Fibroblast of lung (primary cell): Measurements from ENCODE around the gene CD248. TPM values are rescaled to one million over a fixed set of nuclear protein-coding genes. Genes with fewer than 3 reads are reported as not detected.
A peak's percentile ranks its signal among the peaks of the same experiment; 100 is the strongest.

Experiments
- DNase-seq, 2 donors: peaks; one replicate each; pipeline versions ENCODE4 v3.0.0 to v3.0.0-alpha.2; 2010; ENCODE audit warnings: low read depth in 2 of 2
- H2AFZ ChIP-seq: 2 replicates; pipeline ENCODE4 v1.5.1; 2012; ENCODE audit warnings: low read length, control low read depth, inconsistent platforms
- H3K27ac ChIP-seq: 2 replicates; pipeline ENCODE4 v1.5.1; 2011; ENCODE audit warnings: low read length, control low read depth; ENCODE audit not compliant: insufficient read depth
- H3K27me3 ChIP-seq: 2 replicates; pipeline ENCODE4 v1.5.1; 2011; ENCODE audit warnings: mild to moderate bottlenecking, low read length; ENCODE audit not compliant: control insufficient read depth, insufficient read depth
- H3K36me3 ChIP-seq: 2 replicates; pipeline ENCODE4 v1.5.1; 2011; ENCODE audit warnings: low read length; ENCODE audit not compliant: control insufficient read depth, insufficient read depth
- H3K4me1 ChIP-seq: 2 replicates; pipeline ENCODE4 v1.5.1; 2011; ENCODE audit warnings: low read length; ENCODE audit not compliant: control insufficient read depth, insufficient read depth; ENCODE audit errors: extremely low read depth
- H3K4me2 ChIP-seq: 2 replicates; pipeline ENCODE4 v1.5.1; 2011; ENCODE audit warnings: low read length, control low read depth; ENCODE audit not compliant: insufficient read depth; ENCODE audit errors: extremely low read depth
- H3K4me3 ChIP-seq, 4 experiments: fragments of 200-600 bp in 1 of 4; sonication (generic) in 1 of 4; replicated peaks in 1 of 4; 2 replicates each; pipeline ENCODE4 v1.5.1; 2011 to 2016; ENCODE audit warnings: low read length in 4 of 4, low read depth in 3 of 4, mild to moderate bottlenecking in 3 of 4, control low read depth in 2 of 4, inconsistent platforms in 1 of 4, mixed read lengths in 1 of 4; ENCODE audit not compliant: insufficient read depth in 1 of 4; ENCODE audit errors: control extremely low read depth in 1 of 4
- H3K79me2 ChIP-seq: 2 replicates; pipeline ENCODE4 v1.5.1; 2012; ENCODE audit warnings: mild to moderate bottlenecking, low read length, inconsistent platforms; ENCODE audit not compliant: control insufficient read depth, insufficient read depth
- H3K9ac ChIP-seq: 2 replicates; pipeline ENCODE4 v1.5.1; 2011; ENCODE audit warnings: mild to moderate bottlenecking, low read length, control low read depth; ENCODE audit not compliant: insufficient read depth
- H3K9me3 ChIP-seq: 2 replicates; pipeline ENCODE4 v1.5.1; 2012; ENCODE audit warnings: low read depth, low read length; ENCODE audit not compliant: control insufficient read depth, insufficient read depth
- H4K20me1 ChIP-seq: 2 replicates; pipeline ENCODE4 v1.5.1; 2011; ENCODE audit warnings: low read length; ENCODE audit not compliant: control insufficient read depth, insufficient read depth; ENCODE audit errors: extremely low read depth
- EZH2 ChIP-seq: IDR thresholded peaks from 2 replicates; pipeline ENCODE4 v1.5.1; 2012; ENCODE audit warnings: low read length, control low read depth, mild to moderate bottlenecking; ENCODE audit errors: missing control alignments
- polyA plus RNA-seq, 2 donors: library from polyadenylated mRNA; depleted of rRNA in 1 of 2; stranded (reverse) in 1 of 2; unstranded in 1 of 2; fragments of >200 nt; gene quantifications; 2 replicates each; pipeline ENCODE4 v1.2.1, GENCODE V29; 2011 to 2012; ENCODE audit warnings: missing spikeins in 1 of 2
- total RNA-seq: library from RNA; depleted of rRNA; stranded (reverse); fragments of >200 nt; gene quantifications from 2 replicates; pipeline ENCODE4 v1.2.1, GENCODE V29; 2014
- TF ChIP-seq, protein P1 (sequence below), 2 donors: IDR thresholded peaks in 1 of 2; conservative IDR thresholded peaks in 1 of 2; 1 replicate in 1 of 2; 2 replicates in 1 of 2; pipeline ENCODE4 v1.5.1; 2011 to 2012; ENCODE audit warnings: low read length in 2 of 2, control low read depth in 1 of 2, inconsistent platforms in 1 of 2, low read depth in 1 of 2, mild to moderate bottlenecking in 1 of 2

Gene CD248
- total and polyA plus RNA-seq, 2 donors (not counting 1 experiment from before 2014, with no cell fraction given), result 95.6 to 132 TPM

DNA sequence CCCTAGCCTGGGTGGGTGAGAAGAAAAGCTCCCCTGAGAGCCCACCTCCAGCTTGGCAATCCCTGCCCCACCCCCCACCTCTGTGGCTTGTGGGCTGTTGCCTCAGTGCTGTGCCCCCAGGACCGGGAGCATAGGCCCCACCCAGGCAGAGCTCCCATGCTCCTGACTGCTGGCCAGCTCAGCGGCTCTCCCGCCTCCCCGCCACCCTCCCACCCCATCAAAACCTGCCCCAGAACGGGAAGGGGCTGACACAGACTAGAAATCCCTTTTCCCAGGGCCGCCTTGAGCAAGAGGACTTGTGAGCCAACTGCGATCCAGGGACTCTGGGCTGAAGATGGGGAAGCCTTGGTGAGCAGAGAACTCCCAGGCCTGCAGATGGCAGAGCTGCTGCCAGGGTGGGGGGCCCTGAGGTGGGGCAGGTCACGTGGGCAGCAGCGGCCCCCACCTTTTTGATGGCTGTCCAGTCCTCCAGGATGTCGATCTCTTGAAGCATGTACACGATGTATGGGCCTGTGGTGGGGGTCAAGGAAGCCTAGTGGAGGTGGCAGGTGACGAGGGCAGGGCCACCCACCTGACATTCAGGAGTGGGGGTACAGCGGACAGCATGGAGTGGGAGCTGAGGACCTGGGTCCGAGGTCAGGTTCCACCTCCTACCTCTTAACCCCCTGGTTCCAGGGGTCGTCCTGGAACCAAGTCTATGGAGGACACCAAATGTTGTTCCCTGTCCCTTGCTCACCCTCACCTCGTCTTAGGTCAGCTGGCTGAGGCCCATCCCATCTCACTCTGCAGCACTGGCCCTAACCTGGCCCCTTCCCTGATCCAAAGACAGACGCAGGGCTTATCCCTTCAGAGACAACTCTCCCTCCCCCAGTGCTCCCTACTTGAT lies 21.7 kb upstream of the CD248 start:
- Histone ChIP-seq H4K20me1 (no peaks in the 10 kb centered on the region), H3K4me1 (peaks cover 38% of the 10 kb centered on the region), H3K4me3 (no peak overlapping the region), H3K79me2 (peaks cover 36% of the 10 kb centered on the region), H3K9me3 (no peaks in the 10 kb centered on the region), H2AFZ (no peak overlapping the region), H3K4me2 (no peak overlapping the region), H3K9ac (no peak overlapping the region), H3K36me3 (peaks cover 41% of the 10 kb centered on the region), H3K27me3 (no peaks in the 10 kb centered on the region), H3K27ac (peak overlapping the region; percentile 100)
- DNase-seq, result no peak
- TF ChIP-seq, protein P1, sequence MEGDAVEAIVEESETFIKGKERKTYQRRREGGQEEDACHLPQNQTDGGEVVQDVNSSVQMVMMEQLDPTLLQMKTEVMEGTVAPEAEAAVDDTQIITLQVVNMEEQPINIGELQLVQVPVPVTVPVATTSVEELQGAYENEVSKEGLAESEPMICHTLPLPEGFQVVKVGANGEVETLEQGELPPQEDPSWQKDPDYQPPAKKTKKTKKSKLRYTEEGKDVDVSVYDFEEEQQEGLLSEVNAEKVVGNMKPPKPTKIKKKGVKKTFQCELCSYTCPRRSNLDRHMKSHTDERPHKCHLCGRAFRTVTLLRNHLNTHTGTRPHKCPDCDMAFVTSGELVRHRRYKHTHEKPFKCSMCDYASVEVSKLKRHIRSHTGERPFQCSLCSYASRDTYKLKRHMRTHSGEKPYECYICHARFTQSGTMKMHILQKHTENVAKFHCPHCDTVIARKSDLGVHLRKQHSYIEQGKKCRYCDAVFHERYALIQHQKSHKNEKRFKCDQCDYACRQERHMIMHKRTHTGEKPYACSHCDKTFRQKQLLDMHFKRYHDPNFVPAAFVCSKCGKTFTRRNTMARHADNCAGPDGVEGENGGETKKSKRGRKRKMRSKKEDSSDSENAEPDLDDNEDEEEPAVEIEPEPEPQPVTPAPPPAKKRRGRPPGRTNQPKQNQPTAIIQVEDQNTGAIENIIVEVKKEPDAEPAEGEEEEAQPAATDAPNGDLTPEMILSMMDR (conservative IDR thresholded peaks at IDR 0.05 in 1 of 2, IDR thresholded peaks at IDR 0.05 in 1 of 2; ENCODE audit: low read depth in 1 of 2, low read length in 2 of 2), result no peak
- no peak for TF ChIP-seq EZH2

DNA sequence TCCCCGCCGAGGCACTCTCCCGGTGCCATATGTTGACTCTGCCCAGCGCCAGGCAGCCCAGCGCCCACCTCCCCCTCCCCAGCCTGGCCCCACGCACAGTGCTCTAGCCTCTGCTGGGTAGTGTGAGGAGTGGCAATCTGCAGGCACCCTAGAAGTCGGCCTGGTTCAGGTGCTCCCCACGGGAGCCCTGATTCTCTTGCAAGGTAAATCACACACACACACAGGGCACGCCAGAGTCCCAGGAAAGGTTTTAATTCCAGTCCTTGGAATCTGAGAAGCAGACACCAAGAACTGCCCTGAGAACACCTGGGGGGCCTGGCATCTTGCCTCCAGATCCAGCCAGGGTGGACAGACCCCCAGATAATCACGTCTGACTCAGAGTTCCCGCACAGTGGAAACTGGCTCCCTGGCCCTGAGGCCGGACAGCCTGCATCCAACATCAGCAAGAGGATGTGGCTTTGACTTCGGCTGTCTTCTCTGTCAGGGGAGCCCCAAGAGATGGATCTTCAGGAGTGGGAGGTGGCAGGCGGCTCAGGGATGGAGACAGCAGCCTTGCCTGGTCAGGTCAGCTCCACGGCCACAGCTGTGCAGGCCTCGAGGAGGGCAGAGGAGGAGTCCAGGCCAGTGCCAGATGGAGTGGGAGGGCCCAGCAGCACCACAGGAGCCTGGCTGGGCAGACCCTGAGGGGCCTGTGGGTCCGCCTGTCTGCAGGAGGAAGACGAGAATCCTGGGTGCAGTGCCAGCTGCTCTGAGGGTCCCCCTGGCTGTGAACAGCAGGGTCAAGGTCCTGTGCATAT lies 20.5 kb upstream of the CD248 start:
- no peak overlapping the region for H2AFZ ChIP-seq
- H3K27ac ChIP-seq, result peak overlapping the region; percentile 100
- TF ChIP-seq, protein P1 (conservative IDR thresholded peaks at IDR 0.05 in 1 of 2, IDR thresholded peaks at IDR 0.05 in 1 of 2; ENCODE audit: low read depth in 1 of 2, low read length in 2 of 2), result no peak
- TF ChIP-seq EZH2, result no peak
- H3K9ac ChIP-seq, result peak overlapping the region; percentile 99
- peak; percentile 30 to 69 for DNase-seq
- H3K79me2 ChIP-seq, result peaks cover 39% of the 10 kb centered on the region
- H4K20me1 ChIP-seq, result no peaks in the 10 kb centered on the region
- H3K4me2 ChIP-seq, result peak overlapping the region; percentile 48
- H3K4me1 ChIP-seq, result peaks cover 36% of the 10 kb centered on the region
- no peaks in the 10 kb centered on the region for H3K9me3 ChIP-seq
- H3K4me3 ChIP-seq, result peak overlapping the region in 1 of 4 experiments; percentile 22
- H3K27me3 ChIP-seq, result no peaks in the 10 kb centered on the region
- peaks cover 51% of the 10 kb centered on the region for H3K36me3 ChIP-seq
